Stimulated activated CD4-positive, alpha-beta T cell treated with anti-CD3 and anti-CD28 coated beads, Interleukin-4, amount 100 ng/mL, for 48 hours (primary cell): Measurements from ENCODE around the gene CELF4.
"Not testable (repeated sequence)": the region's sequence is repeated elsewhere in the genome, so short reads cannot be mapped to it uniquely, and the experiment has no call there.

ENCODE experiments used
- DNase-seq, 2 donors: peaks; one replicate each; pipeline ENCODE4 v3.0.0-alpha.2; 2020; ENCODE audit warnings: low read depth in 2 of 2

CELF4 gene

GRCh38 chr18:37358061-37358460 lies 207.5 kb downstream of the CELF4 start:
- DNase-seq, result not testable (repeated sequence)

GRCh38 chr18:37355772-37356171 lies 209.8 kb downstream of the CELF4 start:
- no peak for DNase-seq

- no peak for DNase-seq
These were observed 214.5 kb downstream of the CELF4 start for GRCh38 chr18:37351110-37351509.

GRCh38 chr18:37348729-37349128 lies 216.9 kb downstream of the CELF4 start:
- DNase-seq, result no peak

- DNase-seq, result no peak
These were observed 219.6 kb downstream of the CELF4 start for GRCh38 chr18:37346048-37346447.

- DNase-seq, result no peak
These were observed 222.1 kb downstream of the CELF4 start for GRCh38 chr18:37343542-37343851.

- DNase-seq, result no peak
These were observed 224.0 kb downstream of the CELF4 start for GRCh38 chr18:37341473-37342086.

- no peak for DNase-seq
These were observed 224.6 kb downstream of the CELF4 start for GRCh38 chr18:37341016-37341415.

- no peak for DNase-seq
These were observed 225.8 kb downstream of the CELF4 start for GRCh38 chr18:37339701-37340215.

GRCh38 chr18:37336568-37337285 lies 228.9 kb downstream of the CELF4 start:
- DNase-seq, result no peak

- no peak for DNase-seq
These were observed 230.2 kb downstream of the CELF4 start for GRCh38 chr18:37335409-37335736.

GRCh38 chr18:37334631-37335408 lies 230.8 kb downstream of the CELF4 start:
- DNase-seq, result no peak

GRCh38 chr18:37332628-37333420 lies 232.8 kb downstream of the CELF4 start:
- no peak for DNase-seq

GRCh38 chr18:37332219-37332618 lies 233.4 kb downstream of the CELF4 start:
- DNase-seq, result no peak

- no peak for DNase-seq
These were observed 235.4 kb downstream of the CELF4 start for GRCh38 chr18:37330173-37330572.

- no peak for DNase-seq
These were observed 236.5 kb downstream of the CELF4 start for GRCh38 chr18:37328946-37329719.

GRCh38 chr18:37327063-37327577 lies 238.5 kb downstream of the CELF4 start:
- DNase-seq, result no peak

- peak in 1 of 2 donors; percentile 2 for DNase-seq
These were observed 243.0 kb downstream of the CELF4 start for GRCh38 chr18:37322492-37323035.

GRCh38 chr18:37321582-37322491 lies 243.8 kb downstream of the CELF4 start:
- DNase-seq, result no peak

GRCh38 chr18:37320317-37320716 lies 245.3 kb downstream of the CELF4 start:
- DNase-seq, result no peak
